Stimulated activated CD8-positive, alpha-beta memory T cell treated with anti-CD3 and anti-CD28 coated beads, Interleukin-2, amount 100 ng/mL, for 1 hour (primary cell): Measurements from ENCODE around the gene CRK.
"Not testable (repeated sequence)": the region's sequence is repeated elsewhere in the genome, so short reads cannot be mapped to it uniquely, and the experiment has no call there.

Experiments
- DNase-seq, 2 donors: peaks; one replicate each; pipeline ENCODE4 v3.0.0-alpha.2; 2020; ENCODE audit warnings: low read depth in 2 of 2

The CRK gene

DNA sequence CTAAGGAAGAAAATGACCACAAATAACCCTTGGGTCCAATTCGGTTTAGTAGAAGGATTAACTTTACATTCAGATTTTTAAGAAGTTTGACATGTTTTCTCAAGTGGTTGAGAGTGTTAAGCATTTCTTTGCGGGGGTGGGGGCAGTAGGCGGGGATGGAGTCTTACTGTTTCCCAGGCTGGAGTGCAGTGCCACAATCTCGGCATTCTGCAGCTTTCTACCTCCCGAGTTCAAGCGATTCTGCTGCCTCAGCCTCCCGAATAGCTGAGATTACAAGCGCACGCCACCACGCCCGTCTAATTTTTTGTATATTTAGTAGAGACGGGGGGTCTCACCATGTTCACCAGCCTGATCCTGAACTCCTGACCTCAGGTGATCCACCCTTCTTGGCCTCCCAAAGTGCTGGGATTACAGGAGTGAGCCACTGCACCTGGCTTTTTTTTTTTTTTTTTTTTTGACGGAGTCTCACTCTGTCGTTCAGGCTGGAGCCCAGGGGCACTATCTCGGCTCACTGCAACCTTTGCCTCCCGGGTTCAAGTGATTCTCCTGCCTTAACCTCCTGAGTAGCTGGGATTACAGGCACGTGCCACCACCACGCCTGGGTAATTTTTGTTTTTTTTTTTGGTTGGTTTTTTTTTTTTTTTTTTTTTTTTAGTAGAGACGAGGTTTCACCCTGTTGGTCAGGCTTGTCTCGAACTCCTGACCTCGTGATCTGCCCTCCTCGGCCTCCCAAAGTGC is 68.4 kb downstream of the CRK start:
- not testable (repeated sequence) for DNase-seq

DNA sequence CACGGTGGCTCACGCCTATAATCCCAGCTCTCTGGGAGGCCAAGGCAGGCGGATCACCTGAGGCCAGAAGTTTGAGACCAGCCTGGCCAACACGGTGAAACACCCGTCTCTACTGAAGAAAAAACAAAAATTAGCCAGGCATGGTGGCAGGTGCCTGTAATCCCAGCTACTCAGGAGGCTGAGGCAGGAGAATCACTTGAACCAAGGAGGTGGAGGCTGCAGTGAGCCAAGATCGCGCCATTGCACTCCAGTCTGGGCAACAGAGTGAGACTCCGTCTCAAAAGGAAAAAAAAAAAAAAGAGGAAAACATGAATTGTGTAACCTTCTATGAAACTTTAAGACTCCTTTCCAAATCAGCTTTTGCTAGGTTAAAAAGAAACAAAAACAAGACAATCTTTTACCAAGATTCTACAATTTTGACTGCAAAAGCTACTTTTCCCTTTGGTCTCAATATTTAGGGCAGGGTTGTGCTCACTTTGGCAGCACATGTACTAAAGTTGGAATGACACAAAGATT is 69.3 kb downstream of the CRK start:
- not testable (repeated sequence) for DNase-seq

DNA sequence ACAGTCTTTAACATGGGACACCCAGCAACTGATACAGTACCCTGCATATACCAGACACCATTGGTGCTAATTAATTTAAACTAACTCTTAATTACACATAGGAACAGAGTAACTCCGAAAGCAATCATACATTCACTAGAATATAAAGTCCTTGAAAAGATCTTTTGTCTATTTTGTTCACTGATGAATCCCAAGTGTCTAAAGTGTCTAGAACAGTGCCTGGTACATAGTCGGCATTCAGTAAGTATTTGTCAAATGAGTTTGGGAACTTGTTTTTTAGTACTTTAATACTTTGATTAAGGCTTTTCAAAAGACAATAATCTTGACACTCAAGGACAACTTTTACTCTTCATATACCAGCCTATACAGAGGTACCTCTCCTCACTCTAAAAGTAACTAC is 69.8 kb downstream of the CRK start:
- DNase-seq: no peak

DNA sequence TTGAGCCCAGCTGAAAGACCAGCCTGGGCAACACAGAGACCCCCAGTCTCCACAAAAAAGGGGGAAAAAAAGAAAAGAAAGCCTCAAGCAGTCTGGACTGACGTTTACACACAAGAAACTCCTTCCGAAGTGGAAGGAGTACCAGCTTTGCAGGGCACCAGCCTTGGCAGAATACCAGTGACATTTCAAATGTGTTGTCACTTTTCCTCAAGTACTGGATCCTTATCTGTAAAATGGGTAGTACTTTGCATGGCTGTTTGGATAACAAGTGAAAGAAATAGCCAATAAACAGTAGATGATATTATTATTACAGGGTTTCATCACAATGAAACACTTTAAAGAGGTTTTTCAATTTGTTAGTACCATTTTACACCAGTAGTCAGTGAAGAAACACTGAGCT is 70.2 kb downstream of the CRK start:
- DNase-seq: no peak

DNA sequence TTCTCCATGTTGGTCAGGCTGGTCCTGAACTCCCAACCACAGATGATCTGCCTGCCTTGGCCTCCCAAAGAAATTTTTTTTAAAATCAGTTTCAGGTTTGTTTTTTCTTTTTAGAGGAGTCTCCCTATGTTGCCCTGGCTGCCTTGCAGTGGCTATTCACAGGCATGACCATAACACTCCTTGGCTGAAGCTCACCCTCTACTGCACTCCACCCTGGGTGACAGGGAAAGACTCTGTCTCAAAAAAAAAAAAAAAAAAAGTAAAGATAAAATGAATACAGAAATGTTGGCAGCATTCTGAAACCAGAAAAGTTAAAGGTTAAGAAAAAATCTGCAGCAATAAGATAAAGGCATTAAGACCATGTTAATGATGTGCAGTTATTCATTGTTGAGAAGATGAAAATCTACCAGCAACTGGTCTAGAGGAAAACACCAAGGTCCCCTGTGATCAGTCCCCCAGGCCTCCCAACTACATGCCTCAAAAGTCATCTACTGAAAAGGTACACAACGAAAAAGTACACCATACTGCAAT is 71.1 kb downstream of the CRK start:
- no peak for DNase-seq

DNA sequence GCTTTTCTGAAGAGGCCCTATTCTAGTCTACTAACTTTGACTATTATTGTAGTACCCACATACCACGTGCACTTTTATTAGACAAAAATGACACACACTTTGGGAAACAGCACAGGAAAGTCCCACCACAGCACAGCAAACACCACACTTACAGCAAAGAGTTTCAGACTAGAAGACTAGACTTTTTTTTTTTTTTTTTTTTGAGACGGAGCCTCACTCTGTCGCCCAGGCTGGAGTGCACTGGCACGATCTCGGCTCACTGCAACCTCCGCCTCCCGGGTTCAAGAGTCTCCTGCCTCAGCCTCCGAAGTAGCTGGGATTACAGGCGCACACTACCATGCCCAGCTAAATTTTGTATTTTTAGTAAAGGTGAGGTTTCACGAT is 76.1 kb downstream of the CRK start:
- no peak for DNase-seq

DNA sequence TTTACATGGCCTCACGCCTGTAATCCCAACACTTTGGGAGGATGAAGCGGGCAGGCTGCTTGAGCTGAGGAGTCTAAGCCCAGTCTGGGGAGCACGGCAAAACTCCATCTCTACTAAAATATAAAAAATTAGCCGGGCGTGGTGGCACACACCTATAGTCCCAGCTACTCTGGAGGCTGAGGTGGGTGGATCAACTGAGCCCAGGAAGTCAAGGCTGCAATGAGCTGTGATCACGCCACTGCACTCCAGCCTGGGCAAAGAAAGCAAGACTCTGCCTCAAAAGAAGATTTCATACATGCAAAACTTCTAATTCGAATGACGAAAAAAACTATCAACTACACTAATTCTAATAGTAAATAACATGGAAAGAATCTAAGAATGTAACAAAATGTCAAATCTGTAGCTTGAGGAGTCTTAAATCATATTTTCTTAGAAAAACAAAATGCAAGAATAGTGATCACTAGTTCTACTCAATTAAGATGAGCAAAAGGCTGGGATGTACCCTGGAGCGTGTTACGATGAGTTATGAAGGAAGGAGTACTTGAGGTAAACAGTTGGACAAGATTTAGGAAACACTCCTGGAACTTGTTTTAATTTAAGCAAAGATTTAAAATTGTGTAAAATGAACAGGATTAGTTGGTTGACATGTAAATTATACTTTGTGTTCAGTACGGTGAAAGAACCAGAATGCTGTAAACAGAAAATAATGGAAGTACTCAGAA is 76.7 kb downstream of the CRK start:
- no peak for DNase-seq

DNA sequence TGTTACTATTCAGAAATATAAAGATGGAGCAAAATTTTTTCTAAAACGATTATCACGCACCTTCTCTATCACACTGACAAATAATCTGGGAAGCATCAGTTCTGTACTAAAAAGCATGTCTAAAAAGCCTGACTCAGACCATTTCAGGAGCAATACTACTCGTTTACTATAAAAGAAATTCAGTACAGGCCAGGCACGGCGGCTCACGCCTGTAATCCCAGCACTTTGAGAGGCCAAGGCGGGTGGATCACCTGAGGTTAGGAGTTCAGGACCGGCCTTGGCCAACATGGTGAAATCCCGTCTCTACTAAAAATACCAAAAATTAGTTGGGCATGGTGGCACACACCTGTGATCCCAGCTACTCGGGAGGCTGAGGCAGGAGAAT is 77.6 kb downstream of the CRK start:
- not testable (repeated sequence) for DNase-seq

DNA sequence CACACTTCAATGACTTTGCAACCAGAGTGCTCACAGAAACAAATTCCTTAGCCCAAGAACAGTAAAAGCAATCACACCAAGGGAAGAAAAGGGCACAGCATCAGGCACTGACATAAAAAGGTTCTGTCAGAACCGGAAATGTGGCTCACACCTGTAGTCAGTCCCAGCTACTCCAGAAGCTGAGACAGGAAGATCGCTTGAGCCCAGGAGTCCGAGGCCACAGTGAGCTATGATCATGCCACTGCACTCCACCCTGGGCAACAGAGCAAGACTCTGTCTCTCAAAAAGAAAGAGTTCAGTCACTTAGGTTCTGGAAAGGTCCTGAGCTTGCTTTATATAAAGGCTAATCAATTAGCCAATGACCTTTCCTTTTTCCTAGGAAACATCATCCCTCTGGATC is 78.7 kb downstream of the CRK start:
- no peak for DNase-seq

DNA sequence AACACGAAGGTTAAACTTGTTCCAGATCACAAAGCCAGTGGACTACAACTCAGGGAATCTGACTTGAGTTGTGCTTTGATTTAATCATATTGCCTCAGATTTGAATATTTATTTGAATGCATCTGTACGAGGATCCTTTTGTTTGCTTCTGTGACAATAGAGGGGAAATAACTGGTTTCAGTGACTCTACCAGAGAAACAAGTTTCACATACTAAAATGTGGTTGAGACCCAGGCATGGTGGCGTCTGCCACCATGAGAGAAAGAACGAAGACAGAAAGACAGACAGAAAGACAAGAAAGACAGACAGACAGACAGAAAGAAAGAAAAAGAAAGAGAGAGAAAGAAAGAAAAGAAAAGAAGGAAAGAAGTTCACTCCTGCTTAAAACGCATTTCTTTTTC is 80.0 kb downstream of the CRK start:
- no peak for DNase-seq

DNA sequence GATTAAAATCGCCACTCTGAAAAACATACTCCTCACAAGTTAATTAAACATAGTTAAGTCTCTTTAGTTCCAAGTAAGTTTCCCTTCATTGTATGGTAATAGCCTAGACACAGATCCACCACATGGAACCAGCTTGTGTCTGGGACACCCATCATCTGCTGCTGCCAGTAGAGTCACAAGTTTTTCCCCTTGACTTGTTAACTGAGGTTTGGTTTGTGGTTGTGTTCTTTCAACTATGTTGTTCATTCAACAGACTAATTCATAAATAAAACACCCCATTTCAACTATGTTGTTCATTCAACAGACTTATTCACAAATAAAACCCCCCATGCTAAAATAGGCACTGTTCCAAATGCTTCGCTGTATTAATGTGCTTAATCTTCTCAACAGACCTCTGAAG is 80.4 kb downstream of the CRK start:
- no peak for DNase-seq

DNA sequence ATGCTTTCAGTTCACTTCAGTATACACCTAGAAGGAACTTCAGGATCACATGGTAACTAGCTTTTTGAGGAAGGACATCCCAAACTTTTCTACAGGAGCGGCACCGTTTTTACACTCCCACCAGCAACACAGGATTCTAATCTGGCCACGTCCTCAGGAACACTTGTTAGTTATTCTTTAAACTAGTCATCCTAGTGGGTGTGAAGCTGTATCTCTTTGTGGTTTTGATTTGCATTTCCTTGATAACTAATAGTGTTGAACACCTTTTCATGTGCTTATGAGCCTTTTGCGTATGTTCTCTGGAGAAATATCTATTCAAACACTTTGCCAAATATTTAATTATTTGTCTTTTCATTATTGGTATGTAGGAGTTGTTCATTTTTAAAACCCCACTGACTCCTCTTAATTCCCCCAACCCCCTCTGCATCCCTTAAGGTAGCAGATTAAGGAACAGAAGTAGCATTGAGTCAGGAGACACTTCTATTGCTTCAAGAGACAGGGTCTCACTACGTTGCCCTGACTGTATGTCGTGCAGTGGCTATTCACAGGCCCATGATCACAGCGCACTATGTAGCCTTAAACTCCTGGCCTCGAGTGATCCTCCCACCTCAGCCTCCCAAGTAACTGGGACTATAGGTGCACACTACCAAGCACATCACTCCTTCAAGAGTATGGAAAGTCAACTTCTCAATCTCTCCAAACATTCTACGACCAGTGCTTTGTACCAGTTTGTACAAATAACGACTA is 81.4 kb downstream of the CRK start:
- no peak for DNase-seq

DNA sequence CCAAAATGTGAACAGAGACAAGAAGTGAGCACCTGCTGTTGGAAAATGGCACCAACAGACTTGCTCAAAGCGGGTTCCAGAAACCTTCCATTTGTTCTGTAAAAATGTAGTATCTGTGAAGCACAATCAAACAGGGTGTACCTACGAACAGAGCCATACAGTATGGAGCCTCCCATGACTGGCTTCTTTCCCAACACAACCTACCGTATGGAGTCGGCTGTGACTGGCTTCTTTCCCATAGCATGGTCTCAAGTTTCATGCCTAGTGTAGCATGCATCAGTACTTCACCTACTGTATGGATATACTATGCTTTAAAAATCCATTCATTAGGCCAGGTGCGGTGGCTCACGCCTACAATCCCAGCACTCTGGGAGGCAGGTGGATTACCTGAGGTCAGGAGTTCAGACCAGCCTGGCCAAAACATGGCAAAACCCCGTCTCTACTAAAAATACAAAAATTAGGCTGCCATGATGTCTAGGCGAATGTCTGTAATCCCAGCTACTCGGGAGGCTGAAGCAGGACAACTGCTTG is 82.3 kb downstream of the CRK start:
- no peak for DNase-seq

DNA sequence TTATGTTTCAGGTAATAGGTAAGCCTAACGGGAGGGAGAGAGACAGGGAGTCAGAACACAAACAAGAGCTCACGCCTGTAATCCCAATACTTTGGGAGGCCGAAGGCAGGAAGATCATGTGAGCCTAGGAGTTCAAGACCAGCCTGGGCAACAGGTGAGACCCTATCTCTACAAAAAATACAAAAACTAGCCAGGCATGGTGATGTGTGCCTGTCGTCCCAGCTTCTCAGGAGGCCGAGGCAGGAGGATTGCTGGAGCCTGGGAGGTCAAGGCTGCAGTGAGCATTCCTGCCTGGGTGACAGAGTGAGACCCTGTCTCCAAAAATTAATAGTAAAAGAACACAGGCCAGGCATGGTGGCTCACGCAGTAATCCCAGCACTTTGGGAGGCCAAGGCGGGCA is 83.4 kb downstream of the CRK start:
- DNase-seq: no peak

DNA sequence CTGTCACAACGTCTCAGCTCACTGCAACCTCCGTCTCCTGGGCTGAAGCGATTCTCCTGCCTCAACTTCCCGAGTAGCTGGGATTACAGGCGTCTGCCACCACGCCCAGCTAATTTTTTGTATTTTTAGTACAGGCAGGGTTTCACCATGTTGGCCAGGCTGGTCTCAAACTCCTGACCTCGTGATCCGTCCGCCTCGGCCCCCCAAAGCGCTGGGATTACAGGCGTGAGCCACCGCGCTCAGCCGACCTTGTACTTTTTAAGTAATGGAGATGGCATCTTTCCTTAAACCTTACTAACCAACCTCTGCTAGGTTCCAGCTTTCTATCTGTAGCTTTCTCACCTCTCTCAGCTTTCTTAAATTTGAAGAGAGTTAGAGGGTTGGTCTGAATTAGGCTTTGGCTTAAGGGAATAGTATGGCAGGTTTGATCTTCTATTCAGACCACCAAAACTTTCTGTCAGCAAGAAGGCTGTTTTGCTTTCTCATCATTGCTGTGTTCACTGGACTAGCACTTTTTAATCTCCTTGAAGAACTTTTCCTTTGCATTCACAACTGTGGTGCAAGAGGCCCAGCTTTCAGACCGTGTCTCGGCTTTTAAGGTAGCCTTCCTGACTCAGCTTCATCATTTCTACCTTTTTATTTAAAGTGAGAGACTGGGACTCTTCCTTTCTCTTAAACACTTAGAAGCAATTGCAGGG is 84.0 kb downstream of the CRK start:
- DNase-seq: no peak
